ENCODE results near the gene CFAP46.

- TF ChIP-seq POLR2AphosphoS5 (IDR thresholded peaks at IDR 0.05): no peak
- TF ChIP-seq TAF1 (IDR thresholded peaks at IDR 0.05; ENCODE audit: low read depth): no peak
- TF ChIP-seq RAD21 (conservative IDR thresholded peaks at IDR 0.05): no peak
- no peak for TF ChIP-seq CTCF (IDR thresholded peaks at IDR 0.05; ENCODE audit: poor library complexity, severe bottlenecking)
- TF ChIP-seq SMC3 (conservative IDR thresholded peaks at IDR 0.05; ENCODE audit: poor library complexity): no peak
- TF ChIP-seq EP300 (conservative IDR thresholded peaks at IDR 0.05; ENCODE audit: poor library complexity, severe bottlenecking): no peak
Observed at GRCh38 chr10:132812520-132812919, 129.8 kb downstream of the CFAP46 start.

All from neural cell (in vitro differentiated cells).